AG09319 (cell line): ENCODE data around the gene B4GALNT4.
"Not testable (repeated sequence)": the region's sequence is repeated elsewhere in the genome, so short reads cannot be mapped to it uniquely, and the experiment has no call there.

Experiments
- DNase-seq: peaks from one replicate; pipeline ENCODE4 v3.0.0-alpha.2; 2010; ENCODE audit warnings: low read depth; ENCODE audit errors: extremely low read depth
- CTCF ChIP-seq: IDR thresholded peaks from 2 replicates; pipeline ENCODE4 v1.5.1; 2011; ENCODE audit warnings: low read depth, mild to moderate bottlenecking, inconsistent platforms, low read length, moderate library complexity

Gene B4GALNT4

DNA sequence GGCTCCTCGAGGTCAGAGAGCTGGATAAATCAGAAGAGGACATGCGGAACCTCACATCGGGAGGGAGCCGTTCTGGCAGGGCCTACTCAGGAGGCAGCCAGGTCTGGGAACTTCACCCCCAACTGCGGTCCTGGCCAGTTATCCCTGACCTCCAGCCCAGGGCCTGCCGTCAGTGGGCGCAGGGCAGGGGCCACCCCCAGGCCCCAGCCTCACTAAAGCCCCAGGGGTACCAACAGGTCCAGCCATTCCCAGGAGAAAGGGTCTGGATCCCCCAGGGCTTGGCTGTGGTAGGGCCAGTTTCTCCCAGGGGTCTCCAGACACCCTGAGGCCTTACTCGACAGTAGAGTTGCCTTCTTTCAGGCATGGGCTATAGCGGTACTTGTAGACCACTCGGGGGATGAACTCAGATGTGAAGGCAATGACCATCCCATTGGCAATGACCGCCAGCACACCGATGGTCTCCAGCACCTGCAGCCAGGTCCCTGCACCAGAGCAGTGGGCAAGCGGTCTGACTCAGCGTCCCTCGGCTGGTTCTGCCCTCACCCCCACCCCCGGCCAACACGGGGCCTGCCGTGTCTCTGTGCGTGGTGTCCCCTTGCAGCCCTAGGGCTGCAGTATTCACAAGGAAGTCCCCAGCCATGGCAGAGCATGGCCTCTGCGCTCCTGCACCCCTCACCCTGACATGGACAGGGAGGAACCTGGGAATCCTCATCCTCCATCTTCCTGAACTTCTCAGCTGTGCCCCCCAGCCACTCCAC, 50.1 kb downstream of the B4GALNT4 start:
- TF ChIP-seq CTCF, result no peak
- DNase-seq, result no peak

DNA sequence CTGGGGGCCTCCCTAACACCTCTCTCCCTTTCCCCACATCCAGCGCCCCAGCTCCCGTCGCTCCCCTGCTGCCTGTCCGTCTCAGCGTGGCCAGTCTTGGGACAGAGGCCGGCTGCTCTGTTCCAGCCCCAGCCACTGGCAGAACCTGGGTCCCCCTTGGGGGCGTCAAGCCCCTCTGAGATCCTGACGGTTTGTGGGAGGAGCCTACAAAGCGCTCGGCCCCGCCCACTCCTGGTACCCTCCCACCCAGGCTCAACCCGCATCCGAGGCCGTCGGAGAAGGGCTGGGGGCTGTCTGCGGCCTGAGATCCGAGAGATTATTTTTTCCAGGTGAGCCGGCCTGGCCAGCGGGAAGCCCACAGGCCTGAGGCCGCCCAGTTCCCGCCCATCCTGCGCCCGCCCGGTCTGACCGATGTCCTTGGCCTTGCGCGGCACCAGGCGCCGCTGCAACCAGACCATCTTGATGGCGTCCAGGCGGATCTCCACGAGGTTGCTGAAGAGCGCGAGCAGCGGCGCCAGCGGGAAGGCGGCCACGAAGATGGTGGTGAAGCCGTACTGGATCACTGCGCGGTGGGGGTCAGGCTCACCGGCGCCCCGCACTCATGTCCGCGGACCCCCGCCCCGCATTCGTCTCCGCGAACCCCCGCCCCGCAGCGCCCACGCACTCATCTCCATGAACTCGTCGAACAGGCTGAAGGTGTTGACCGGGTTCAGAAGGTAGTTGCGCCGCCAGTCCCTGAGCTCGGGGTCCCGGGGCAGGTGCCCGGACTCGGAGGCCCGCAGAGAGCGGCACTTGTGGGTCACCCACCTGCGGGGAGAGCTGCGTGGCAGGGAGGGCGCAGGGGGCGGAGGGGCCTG, 51.0 kb downstream of the B4GALNT4 start:
- TF ChIP-seq CTCF, result no peak
- DNase-seq, result no peak

DNA sequence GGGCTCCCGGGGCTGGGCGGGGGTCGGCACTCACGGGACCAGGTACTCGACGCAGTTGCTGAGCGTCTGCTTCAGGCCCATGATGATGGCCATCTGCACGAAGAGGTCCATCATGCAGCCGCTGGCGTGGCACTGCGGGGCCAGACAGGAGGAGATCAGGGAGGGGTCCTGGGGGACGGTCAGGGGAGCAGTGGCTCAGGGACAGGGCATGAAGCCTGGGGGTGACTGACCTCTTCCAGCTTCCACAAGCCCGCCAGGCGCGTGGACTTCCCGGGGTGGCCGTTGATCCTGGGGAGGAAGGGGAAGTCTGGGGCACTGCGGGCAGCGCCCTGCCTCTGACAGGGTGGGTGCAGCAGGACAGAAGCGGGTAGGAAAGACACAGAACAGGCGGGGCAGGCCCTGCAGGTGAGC, 51.6 kb downstream of the B4GALNT4 start:
- no peak for TF ChIP-seq CTCF
- no peak for DNase-seq

GRCh38 chr11:422249-422656, 53.0 kb downstream of the B4GALNT4 start:
- TF ChIP-seq CTCF, result no peak
- DNase-seq, result no peak

GRCh38 chr11:424232-424631, 54.9 kb downstream of the B4GALNT4 start:
- no peak for DNase-seq
- no peak for TF ChIP-seq CTCF

GRCh38 chr11:424766-425165, 55.5 kb downstream of the B4GALNT4 start:
- not testable (repeated sequence) for DNase-seq

DNA sequence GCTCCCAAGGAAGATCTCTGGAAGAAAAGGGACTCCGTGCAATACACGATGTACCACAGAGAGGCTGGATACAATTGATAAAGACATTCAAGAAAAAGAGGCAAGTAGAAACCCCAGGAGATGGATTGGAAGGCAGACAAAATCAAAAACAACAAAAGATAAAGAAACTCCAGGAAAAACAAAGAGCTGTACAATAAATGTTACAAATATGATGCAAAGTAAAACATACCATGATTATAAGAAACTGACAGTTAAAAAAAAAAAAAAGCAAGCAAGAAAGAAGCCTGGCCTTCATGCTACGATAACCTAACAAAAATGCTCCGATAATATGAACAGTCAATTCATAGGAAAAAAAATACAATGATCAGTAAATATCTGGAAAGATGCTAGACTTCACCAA, 56.0 kb downstream of the B4GALNT4 start:
- TF ChIP-seq CTCF, result no peak
- DNase-seq, result no peak

DNA sequence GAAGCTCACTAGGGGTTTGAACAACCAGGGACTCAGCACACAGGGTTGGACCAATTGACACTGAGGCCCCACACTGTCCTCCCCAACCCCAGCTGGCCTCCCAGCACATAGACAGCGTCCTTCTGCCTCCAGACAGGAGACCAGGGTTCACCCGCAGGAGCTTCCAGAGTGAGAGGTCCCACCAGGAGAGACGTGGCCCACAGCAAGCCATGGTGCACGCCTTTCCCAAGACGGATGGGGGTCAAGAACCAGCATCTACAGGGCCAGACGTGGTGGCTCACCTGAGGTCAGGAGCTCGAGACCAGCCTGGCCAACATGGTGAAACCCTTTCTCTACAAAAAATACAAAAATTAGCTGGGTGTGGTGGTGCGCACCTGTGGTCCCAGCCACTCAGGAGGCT, 57.6 kb downstream of the B4GALNT4 start:
- TF ChIP-seq CTCF, result no peak
- no peak for DNase-seq
